Measurements from ENCODE around the gene METAP1D. TPM values are rescaled to one million over a fixed set of nuclear protein-coding genes. Genes with fewer than 3 reads are reported as not detected.

METAP1D gene
- total RNA-seq, 1 experiment from 2014 or later = 15.8 TPM

DNA sequence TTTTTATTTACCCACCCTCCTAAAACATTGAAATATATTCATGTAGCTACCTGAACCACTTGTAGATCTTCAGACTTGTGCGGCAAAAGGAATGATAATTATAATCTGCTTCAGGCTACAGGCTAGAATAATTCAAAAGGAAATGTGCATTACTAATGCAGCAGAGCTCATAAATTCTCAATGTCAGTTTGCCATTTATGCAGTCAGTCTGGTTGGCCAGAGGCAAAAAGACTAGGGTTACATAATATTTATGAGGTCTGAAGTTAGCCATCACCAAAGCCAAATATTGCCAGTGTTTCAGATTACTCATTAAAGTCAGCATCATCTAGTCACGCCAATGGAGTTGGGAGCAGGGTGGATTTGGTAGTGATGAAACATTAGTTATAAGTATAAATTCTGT is 38.9 kb downstream of the METAP1D start:
- no peak overlapping the region for H3K9ac ChIP-seq (ENCODE audit: low read length)
- H3K79me2 ChIP-seq (ENCODE audit: insufficient read depth, low read length) = no peaks in the 10 kb centered on the region
- no peak for ATAC-seq
- ChIA-PET CTCF (no interaction called here), RAD21 (ENCODE audit: low non-redundant PET in 1 of 2, low total read pairs in 2 of 2, uncharacterized antibody in 2 of 2, unreplicated experiment in 2 of 2) (no interaction called here), POLR2A (no interaction called here)
- no TSS peak for BruUV-seq (replicated peaks)
- no peaks in the 10 kb centered on the region for H3K9me2 ChIP-seq (ENCODE audit: insufficient read depth)
- H4K20me1 ChIP-seq (ENCODE audit: insufficient read depth) = no peaks in the 10 kb centered on the region
- H3K9me3 ChIP-seq (ENCODE audit: control insufficient read depth in 1 of 2, insufficient read depth in 1 of 2, low read depth in 1 of 2, low read length in 2 of 2) = no peaks in the 10 kb centered on the region
- no peaks in the 10 kb centered on the region for H3K4me1 ChIP-seq (ENCODE audit: control insufficient read depth in 1 of 2, insufficient read depth in 2 of 2, low read length in 2 of 2)
- no peak for DNase-seq (ENCODE audit: low read depth, low spot score)
- TF ChIP-seq CBX3 (IDR thresholded peaks at IDR 0.05; ENCODE audit: low read depth) = no peak
- TF ChIP-seq ELF1 (IDR thresholded peaks at IDR 0.05; ENCODE audit: borderline replicate concordance, low read depth) = no peak
- TF ChIP-seq, protein P1, sequence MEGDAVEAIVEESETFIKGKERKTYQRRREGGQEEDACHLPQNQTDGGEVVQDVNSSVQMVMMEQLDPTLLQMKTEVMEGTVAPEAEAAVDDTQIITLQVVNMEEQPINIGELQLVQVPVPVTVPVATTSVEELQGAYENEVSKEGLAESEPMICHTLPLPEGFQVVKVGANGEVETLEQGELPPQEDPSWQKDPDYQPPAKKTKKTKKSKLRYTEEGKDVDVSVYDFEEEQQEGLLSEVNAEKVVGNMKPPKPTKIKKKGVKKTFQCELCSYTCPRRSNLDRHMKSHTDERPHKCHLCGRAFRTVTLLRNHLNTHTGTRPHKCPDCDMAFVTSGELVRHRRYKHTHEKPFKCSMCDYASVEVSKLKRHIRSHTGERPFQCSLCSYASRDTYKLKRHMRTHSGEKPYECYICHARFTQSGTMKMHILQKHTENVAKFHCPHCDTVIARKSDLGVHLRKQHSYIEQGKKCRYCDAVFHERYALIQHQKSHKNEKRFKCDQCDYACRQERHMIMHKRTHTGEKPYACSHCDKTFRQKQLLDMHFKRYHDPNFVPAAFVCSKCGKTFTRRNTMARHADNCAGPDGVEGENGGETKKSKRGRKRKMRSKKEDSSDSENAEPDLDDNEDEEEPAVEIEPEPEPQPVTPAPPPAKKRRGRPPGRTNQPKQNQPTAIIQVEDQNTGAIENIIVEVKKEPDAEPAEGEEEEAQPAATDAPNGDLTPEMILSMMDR (IDR thresholded peaks at IDR 0.05 in 2 of 3, conservative IDR thresholded peaks at IDR 0.05 in 1 of 3; ENCODE audit: borderline replicate concordance in 1 of 3, insufficient read depth in 1 of 3, low read depth in 2 of 3, low read length in 2 of 3) = no peak
- TF ChIP-seq EGR1 (IDR thresholded peaks at IDR 0.05; ENCODE audit: low read depth) = no peak
- TF ChIP-seq POLR2AphosphoS5 (IDR thresholded peaks at IDR 0.05; ENCODE audit: low read depth, low read length) = no peak
- no peak for TF ChIP-seq SIN3A (IDR thresholded peaks at IDR 0.05; ENCODE audit: low read depth)
- no peak for TF ChIP-seq EZH2 (IDR thresholded peaks at IDR 0.05)
- TF ChIP-seq, protein P2, sequence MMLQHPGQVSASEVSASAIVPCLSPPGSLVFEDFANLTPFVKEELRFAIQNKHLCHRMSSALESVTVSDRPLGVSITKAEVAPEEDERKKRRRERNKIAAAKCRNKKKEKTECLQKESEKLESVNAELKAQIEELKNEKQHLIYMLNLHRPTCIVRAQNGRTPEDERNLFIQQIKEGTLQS (IDR thresholded peaks at IDR 0.05) = no peak
- TF ChIP-seq ZNF274 (IDR thresholded peaks at IDR 0.05; ENCODE audit: low read depth, low read length) = no peak
- no peaks in the 10 kb centered on the region for H3K27me3 ChIP-seq (ENCODE audit: insufficient read depth, low read length)
- no peak overlapping the region for H3K4me2 ChIP-seq (ENCODE audit: low read length)
- no peak overlapping the region for H3K27ac ChIP-seq (ENCODE audit: low read depth, low read length)
- no peak overlapping the region for H3K4me3 ChIP-seq (replicated peaks in 1 of 2; ENCODE audit: low read depth in 1 of 2, low read length in 2 of 2)
- H2AFZ ChIP-seq (ENCODE audit: low read depth, low read length, poor library complexity, severe bottlenecking) = no peak overlapping the region
- no peaks in the 10 kb centered on the region for H3K36me3 ChIP-seq (ENCODE audit: control insufficient read depth in 1 of 2, insufficient read depth in 2 of 2, low read length in 2 of 2)
- intact Hi-C loops (cut with micrococcal nuclease) = no loop called here

Data from HCT116 (cell line).